RWPE2 (cell line): ENCODE results near the gene OTULIN.
A peak's percentile ranks its signal among the peaks of the same experiment; 100 is the strongest.

Experiments
- ATAC-seq: fragments of 200-7000 bp; cut with Tn5 transposase; 3 replicates; pipeline ENCODE4 v1.9.1; 2021; ENCODE audit warnings: low read depth
- DNase-seq: peaks from one replicate; pipeline ENCODE4 v3.0.0-alpha.2; 2020; ENCODE audit warnings: low spot score
- H3K27ac ChIP-seq: fragments of 450-650 bp; 2 replicates; pipeline ENCODE4 v1.5.1; 2017; ENCODE audit warnings: mild to moderate bottlenecking; ENCODE audit not compliant: poor library complexity, severe bottlenecking
- H3K27me3 ChIP-seq: fragments of 250-450 bp; sonication (Bioruptor Pico); 2 replicates; pipeline ENCODE4 v1.5.1; 2021; ENCODE audit warnings: mild to moderate bottlenecking, moderate library complexity; ENCODE audit not compliant: insufficient read depth, poor library complexity, severe bottlenecking
- H3K36me3 ChIP-seq: fragments of 250-450 bp; sonication (Bioruptor Pico); 2 replicates; pipeline ENCODE4 v1.5.1; 2020; ENCODE audit warnings: low read depth, mild to moderate bottlenecking, moderate library complexity
- H3K4me1 ChIP-seq: fragments of 250-450 bp; sonication (Bioruptor Pico); 2 replicates; pipeline ENCODE4 v1.5.1; 2021; ENCODE audit warnings: mild to moderate bottlenecking, moderate library complexity; ENCODE audit not compliant: insufficient read depth, poor library complexity, severe bottlenecking
- H3K4me3 ChIP-seq: fragments of 250-450 bp; sonication (Bioruptor Pico); 2 replicates; pipeline ENCODE4 v1.5.1; 2021; ENCODE audit warnings: mild to moderate bottlenecking, moderate library complexity; ENCODE audit not compliant: severe bottlenecking
- H3K9me3 ChIP-seq: fragments of 250-450 bp; sonication (Bioruptor Pico); 2 replicates; pipeline ENCODE4 v1.5.1; 2021; ENCODE audit warnings: mild to moderate bottlenecking, moderate library complexity; ENCODE audit not compliant: severe bottlenecking
- TF ChIP-seq, protein P1 (sequence below): fragments of 450-650 bp; IDR thresholded peaks from one replicate; pipeline ENCODE4 v1.5.1; 2017; ENCODE audit warnings: mild to moderate bottlenecking, moderate library complexity; ENCODE audit not compliant: poor library complexity, severe bottlenecking

Gene OTULIN

DNA sequence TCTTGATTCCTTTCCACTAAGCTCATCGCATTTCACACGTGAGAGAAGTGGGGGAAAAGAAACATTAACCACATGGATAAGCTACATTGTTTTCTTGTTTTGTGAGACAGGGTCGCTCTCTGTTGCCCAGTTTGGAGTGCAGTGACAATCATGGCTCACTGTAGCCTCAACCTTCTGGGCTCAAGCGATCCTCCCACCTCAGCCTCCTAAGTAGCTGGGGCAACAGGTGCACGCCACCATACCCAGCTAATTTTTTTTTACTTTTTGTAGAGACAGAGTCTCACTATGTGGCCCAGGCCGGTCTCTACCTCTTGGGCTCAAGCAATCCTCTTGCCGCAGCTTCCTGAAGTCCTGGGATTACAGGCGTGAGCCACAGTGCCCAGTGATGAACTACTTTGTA is 2.8 kb downstream of the OTULIN start:
- ATAC-seq (no peak), DNase-seq (no peak)
- Histone ChIP-seq H3K36me3 (peaks cover 20% of the 10 kb centered on the region), H3K27me3 (no peaks in the 10 kb centered on the region), H3K4me1 (peaks cover 42% of the 10 kb centered on the region), H3K9me3 (no peaks in the 10 kb centered on the region), H3K27ac (no peak overlapping the region), H3K4me3 (no peak overlapping the region)
- TF ChIP-seq, protein P1, sequence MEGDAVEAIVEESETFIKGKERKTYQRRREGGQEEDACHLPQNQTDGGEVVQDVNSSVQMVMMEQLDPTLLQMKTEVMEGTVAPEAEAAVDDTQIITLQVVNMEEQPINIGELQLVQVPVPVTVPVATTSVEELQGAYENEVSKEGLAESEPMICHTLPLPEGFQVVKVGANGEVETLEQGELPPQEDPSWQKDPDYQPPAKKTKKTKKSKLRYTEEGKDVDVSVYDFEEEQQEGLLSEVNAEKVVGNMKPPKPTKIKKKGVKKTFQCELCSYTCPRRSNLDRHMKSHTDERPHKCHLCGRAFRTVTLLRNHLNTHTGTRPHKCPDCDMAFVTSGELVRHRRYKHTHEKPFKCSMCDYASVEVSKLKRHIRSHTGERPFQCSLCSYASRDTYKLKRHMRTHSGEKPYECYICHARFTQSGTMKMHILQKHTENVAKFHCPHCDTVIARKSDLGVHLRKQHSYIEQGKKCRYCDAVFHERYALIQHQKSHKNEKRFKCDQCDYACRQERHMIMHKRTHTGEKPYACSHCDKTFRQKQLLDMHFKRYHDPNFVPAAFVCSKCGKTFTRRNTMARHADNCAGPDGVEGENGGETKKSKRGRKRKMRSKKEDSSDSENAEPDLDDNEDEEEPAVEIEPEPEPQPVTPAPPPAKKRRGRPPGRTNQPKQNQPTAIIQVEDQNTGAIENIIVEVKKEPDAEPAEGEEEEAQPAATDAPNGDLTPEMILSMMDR, result no peak

DNA sequence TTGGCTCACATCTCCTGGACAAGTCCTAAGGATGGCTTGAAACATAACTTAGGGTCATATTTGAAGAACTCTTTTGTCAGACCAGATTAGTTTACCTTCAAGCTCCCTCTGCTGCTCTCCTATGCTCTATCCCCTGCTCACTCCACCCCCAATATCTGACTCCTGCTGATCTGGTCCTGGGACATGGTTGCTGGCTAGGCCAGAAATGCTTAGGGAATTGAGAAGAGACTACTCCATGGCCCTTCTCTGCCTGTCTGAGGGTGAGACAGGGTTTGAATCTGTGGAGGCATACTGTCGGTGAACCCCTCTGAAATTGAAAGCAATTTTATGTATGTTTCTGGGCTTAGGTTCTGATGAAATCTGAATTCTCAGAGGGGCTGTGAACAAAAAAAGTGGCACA is 3.3 kb downstream of the OTULIN start:
- Histone ChIP-seq H3K4me1 (peaks cover 42% of the 10 kb centered on the region), H3K36me3 (peaks cover 20% of the 10 kb centered on the region), H3K27me3 (no peaks in the 10 kb centered on the region), H3K4me3 (no peak overlapping the region), H3K9me3 (no peaks in the 10 kb centered on the region), H3K27ac (no peak overlapping the region)
- TF ChIP-seq, protein P1, result no peak
- ATAC-seq (no peak), DNase-seq (no peak)

DNA sequence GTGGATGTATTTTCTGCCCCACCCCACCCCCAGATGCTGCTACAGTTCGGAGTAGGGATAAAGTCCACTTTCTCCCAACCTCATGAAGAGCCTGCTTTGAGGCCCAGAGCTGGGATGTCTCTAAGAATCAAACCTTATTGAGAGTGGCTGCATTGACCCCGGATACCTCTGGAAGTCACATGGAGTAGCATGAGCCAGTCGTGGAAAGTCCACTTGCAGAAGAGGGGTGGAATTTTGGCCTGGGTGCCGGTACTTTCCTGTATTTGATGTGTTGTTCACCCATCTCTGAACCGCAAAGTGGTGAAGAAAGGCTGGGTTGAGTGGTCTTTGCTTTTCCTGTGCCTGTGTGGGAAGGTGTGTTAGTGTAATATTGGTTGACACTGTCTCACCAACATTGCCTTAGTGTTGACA is 3.7 kb downstream of the OTULIN start:
- Histone ChIP-seq H3K4me1 (peaks cover 41% of the 10 kb centered on the region), H3K4me3 (no peak overlapping the region), H3K27me3 (no peaks in the 10 kb centered on the region), H3K36me3 (peaks cover 20% of the 10 kb centered on the region), H3K9me3 (no peaks in the 10 kb centered on the region), H3K27ac (no peak overlapping the region)
- no peak for ATAC-seq
- no peak for DNase-seq
- TF ChIP-seq, protein P1, result no peak

DNA sequence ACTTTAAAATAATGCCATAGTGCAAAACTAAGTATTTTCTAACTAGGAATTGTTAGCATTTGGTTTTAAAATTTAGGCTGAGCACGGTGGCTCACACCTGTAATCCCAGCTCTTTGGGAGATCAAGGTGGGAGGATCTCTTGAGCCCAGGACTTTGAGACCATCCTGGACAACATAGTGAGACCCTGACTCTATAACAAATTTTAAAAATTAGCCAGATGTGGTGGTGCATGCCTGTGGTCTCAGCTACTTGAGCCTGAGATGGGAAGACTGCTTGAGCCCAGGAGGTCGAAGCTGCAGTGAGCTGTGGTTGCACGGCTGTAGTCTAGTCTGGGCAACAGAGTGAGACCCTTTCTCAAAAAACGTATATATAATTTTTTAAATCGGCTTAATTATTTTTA is 4.9 kb downstream of the OTULIN start:
- Histone ChIP-seq H3K9me3 (no peaks in the 10 kb centered on the region), H3K36me3 (peaks cover 24% of the 10 kb centered on the region), H3K4me3 (no peak overlapping the region), H3K27ac (peak overlapping the region; percentile 5), H3K4me1 (peaks cover 41% of the 10 kb centered on the region), H3K27me3 (no peaks in the 10 kb centered on the region)
- ATAC-seq (no peak), DNase-seq (no peak)
- TF ChIP-seq, protein P1, result no peak

DNA sequence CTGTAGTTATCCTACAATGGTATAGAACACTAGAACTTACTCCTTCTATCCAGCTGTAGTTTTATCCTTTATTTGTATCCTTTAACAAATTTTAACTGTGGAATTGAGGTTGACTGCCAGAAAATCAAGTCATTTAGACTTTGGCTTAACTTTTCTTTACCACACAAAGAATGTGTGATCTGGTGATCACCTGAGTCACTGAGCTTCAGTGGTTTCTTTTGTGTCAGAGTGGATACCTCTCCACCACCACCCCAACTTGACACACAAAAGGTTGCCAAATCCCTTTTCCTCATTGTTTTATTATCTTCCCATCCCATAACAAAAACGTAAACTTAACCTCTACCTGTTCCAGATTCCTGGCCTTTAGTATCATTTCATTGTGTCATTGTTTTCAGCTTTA is 5.5 kb downstream of the OTULIN start:
- TF ChIP-seq, protein P1, result no peak
- no peaks in the 10 kb centered on the region for H3K27me3 ChIP-seq
- H3K9me3 ChIP-seq, result no peaks in the 10 kb centered on the region
- H3K36me3 ChIP-seq, result peaks cover 28% of the 10 kb centered on the region
- peaks cover 47% of the 10 kb centered on the region for H3K4me1 ChIP-seq
- H3K4me3 ChIP-seq, result no peak overlapping the region
- peak overlapping the region; percentile 5 for H3K27ac ChIP-seq
- no peak for DNase-seq
- peak; percentile 61 for ATAC-seq
